ENCODE results near the gene DNER. TPM values are rescaled to one million over a fixed set of nuclear protein-coding genes. Genes with fewer than 3 reads are reported as not detected.

Gene DNER
- total and polyA plus RNA-seq, 2 of the 13 experiments (the other 11 are each of a cell fraction or from before 2014, with no cell fraction given): not detected

DNA sequence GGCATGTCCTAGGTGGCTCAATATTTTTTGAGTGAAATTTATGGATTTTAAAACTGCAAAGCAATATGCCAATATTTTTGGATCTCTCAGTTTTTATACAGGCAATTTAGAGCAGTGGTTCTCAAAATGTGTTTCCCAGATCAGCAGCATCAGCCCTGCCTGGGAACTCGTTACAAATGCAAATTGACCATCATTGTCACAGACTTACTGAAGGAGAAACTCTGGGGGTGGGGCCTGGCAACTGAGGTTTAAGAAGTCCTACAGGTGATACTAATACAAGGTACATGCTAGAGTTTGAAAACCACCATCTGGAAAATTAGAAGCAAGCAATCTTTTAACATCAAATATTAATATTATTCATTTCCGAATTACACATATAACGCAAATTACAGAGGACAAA lies 227.7 kb downstream of the DNER start:
- ATAC-seq (no peak), DNase-seq (ENCODE audit: low spot score) (no peak), FAIRE-seq (no peak)
- POLR2A ChIA-PET: no interaction called here
- no peak overlapping the region for H3K27ac ChIP-seq (ENCODE audit: extremely low read length, insufficient read depth, low read length)
- H3K36me3 ChIP-seq (replicated peaks in 1 of 2; ENCODE audit: control insufficient read depth in 1 of 2, insufficient read depth in 2 of 2, low read length in 2 of 2): no peaks in the 10 kb centered on the region
- H3K79me2 ChIP-seq (ENCODE audit: insufficient read depth, low read length): no peaks in the 10 kb centered on the region
- H3K4me1 ChIP-seq (ENCODE audit: insufficient read depth, low read length): no peaks in the 10 kb centered on the region
- no peaks in the 10 kb centered on the region for H4K20me1 ChIP-seq (ENCODE audit: insufficient read depth, low read length)
- intact Hi-C loops (cut with micrococcal nuclease; ENCODE audit: unreplicated experiment): no loop called here
- 28% methylated on average over 3 of the region's 3 CpGs for WGBS (ENCODE audit: low lambda C conversion rate)
- no peak overlapping the region for H3K4me3 ChIP-seq (replicated peaks in 1 of 3; ENCODE audit: insufficient read depth in 1 of 3, low read depth in 2 of 3, low read length in 3 of 3)
- BruUV-seq (replicated peaks): no TSS peak
- CTCF ChIA-PET (ENCODE audit: low intra/inter-chr PET ratio, low total read pairs): no interaction called here
- no peak overlapping the region for H3K9ac ChIP-seq (ENCODE audit: insufficient read depth, low read depth, low read length)
- peaks cover 0 to 2% of the 10 kb centered on the region in 2 experiments; a peak in 1 of 5 replicates for H3K27me3 ChIP-seq (ENCODE audit: control insufficient read depth in 1 of 2, insufficient read depth in 2 of 2, low read length in 2 of 2)
- H2AFZ ChIP-seq (ENCODE audit: low read length): no peak overlapping the region
- in situ Hi-C loops (cut with HindIII; ENCODE audit: extremely low pct_ligation_motif_present, low pct_unique_long_range_greater_than_20kb): no loop called here
- H3K4me2 ChIP-seq (ENCODE audit: low read depth, low read length): no peak overlapping the region
- no peaks in the 10 kb centered on the region for H3K9me3 ChIP-seq (ENCODE audit: low read length)
- TF ChIP-seq SMARCE1 (IDR thresholded peaks at IDR 0.05; ENCODE audit: borderline replicate concordance): no peak
- TF ChIP-seq HMGA1 (CRISPR knock-in tag; conservative IDR thresholded peaks at IDR 0.05): no peak
- TF ChIP-seq DDIT3 (CRISPR knock-in tag; IDR thresholded peaks at IDR 0.05): no peak
- no peak for TF ChIP-seq KIAA2018 (CRISPR knock-in tag; IDR thresholded peaks at IDR 0.05; ENCODE audit: borderline replicate concordance)
- TF ChIP-seq POGK (CRISPR knock-in tag; conservative IDR thresholded peaks at IDR 0.05): no peak
- no peak for TF ChIP-seq MAF1 (CRISPR knock-in tag; IDR thresholded peaks at IDR 0.05; ENCODE audit: borderline replicate concordance)
- no peak for TF ChIP-seq ARHGAP35 (CRISPR knock-in tag; IDR thresholded peaks at IDR 0.05; ENCODE audit: borderline replicate concordance)
- TF ChIP-seq ZFP62 (CRISPR knock-in tag; IDR thresholded peaks at IDR 0.05): no peak
- no peak for TF ChIP-seq ATRX (CRISPR knock-in tag; IDR thresholded peaks at IDR 0.05; ENCODE audit: borderline replicate concordance)
- TF ChIP-seq BRF2 (CRISPR knock-in tag; IDR thresholded peaks at IDR 0.05): no peak
- no peak for TF ChIP-seq GABPA (IDR thresholded peaks at IDR 0.05; ENCODE audit: low read depth, low read length)
- TF ChIP-seq GABPA (CRISPR knock-in tag; IDR thresholded peaks at IDR 0.05; ENCODE audit: low read depth): no peak
- TF ChIP-seq NCOR1 (IDR thresholded peaks at IDR 0.05; ENCODE audit: borderline replicate concordance, low read length): no peak
- TF ChIP-seq PAX8 (CRISPR knock-in tag; IDR thresholded peaks at IDR 0.05; ENCODE audit: borderline replicate concordance): no peak
- no peak for TF ChIP-seq SMAD3 (CRISPR knock-in tag; IDR thresholded peaks at IDR 0.05)

Data from HepG2 (cell line).